H1 (cell line): ENCODE measurements around the gene HOXD11.

Experiments
- BACH1 ChIP-seq: IDR thresholded peaks from 2 replicates; pipeline ENCODE4 v1.6.1; 2012; ENCODE audit warnings: low read length, improper control_type of control experiment
- BRCA1 ChIP-seq: IDR thresholded peaks from 2 replicates; pipeline ENCODE4 v1.6.1; 2012; ENCODE audit warnings: low read depth, low read length, improper control_type of control experiment
- EGR1 ChIP-seq: IDR thresholded peaks from 2 replicates; pipeline ENCODE4 v1.6.1; 2011; ENCODE audit warnings: low read depth, low read length, borderline replicate concordance
- JUN ChIP-seq: IDR thresholded peaks from 2 replicates; pipeline ENCODE4 v1.6.1; 2011; ENCODE audit warnings: low read depth, mild to moderate bottlenecking, improper control_type of control experiment, low read length
- MAFK ChIP-seq: IDR thresholded peaks from 2 replicates; pipeline ENCODE4 v1.6.1; 2012; ENCODE audit warnings: low read depth, mild to moderate bottlenecking, improper control_type of control experiment, low read length
- POLR2AphosphoS5 ChIP-seq: IDR thresholded peaks from 2 replicates; pipeline ENCODE4 v1.6.1; 2011; ENCODE audit warnings: low read depth, low read length
- RXRA ChIP-seq: IDR thresholded peaks from 2 replicates; pipeline ENCODE4 v1.6.1; 2011; ENCODE audit warnings: low read depth, mild to moderate bottlenecking, low read length, moderate library complexity; ENCODE audit not compliant: insufficient read depth
- SRF ChIP-seq: IDR thresholded peaks from 2 replicates; pipeline ENCODE4 v1.6.1; 2011; ENCODE audit warnings: mild to moderate bottlenecking, low read depth, low read length, moderate library complexity
- TF ChIP-seq, protein P1 (sequence below), 3 experiments: IDR thresholded peaks; 1 replicate in 2 of 3; 2 replicates in 1 of 3; pipeline versions ENCODE4 v1.5.1 to v1.6.1; 2011; ENCODE audit warnings: low read length in 3 of 3, mild to moderate bottlenecking in 3 of 3, inconsistent platforms in 2 of 3, low read depth in 1 of 3, moderate library complexity in 1 of 3; ENCODE audit not compliant: insufficient read depth in 1 of 3; ENCODE audit errors: control extremely low read depth in 1 of 3

DNA sequence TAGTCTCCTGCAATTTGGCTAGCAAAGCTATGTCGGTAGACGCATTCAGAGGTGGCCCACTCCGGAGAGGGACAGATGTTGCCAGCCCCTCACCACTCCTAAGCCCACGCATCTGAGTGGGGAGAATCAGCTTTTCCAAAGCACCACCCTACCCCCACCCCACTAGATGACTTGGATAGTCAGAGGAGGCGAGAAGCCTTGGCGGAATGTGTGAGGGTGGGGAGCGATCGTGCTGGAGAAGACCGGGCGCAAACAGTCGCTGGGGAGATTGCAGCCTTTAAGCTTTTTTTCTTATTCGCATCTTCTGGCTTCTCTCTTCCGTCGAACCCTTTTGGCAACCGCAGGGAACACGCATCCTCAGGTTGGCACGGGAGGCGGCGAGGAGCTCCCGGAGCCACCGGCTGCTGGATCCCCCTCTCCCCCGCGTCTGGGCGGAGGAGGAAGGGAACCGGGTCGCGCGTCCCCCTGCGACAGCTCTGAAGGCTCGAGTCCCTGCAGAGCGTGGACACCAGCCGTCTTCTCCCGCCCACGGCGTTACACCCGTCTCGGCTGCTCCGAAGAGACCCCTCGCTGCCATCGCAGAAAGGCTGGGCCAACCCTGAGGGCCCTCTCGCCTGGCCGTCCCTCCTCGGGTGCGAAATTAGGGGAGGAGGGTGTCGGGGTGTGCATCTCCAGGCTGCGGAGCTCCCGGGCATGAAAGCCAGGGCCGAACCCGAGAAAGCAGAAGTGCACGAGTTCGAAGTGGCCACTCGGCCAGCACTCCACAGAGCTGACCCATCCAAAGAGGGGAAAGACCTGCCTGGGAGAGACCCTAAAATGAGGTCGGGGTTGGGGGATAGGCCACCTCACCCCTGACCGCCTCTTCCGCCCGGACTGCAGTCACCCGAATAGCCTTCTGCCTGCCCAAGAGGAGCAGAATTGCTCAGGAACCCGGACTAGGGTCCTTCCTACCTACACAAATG is 35.5 kb upstream of the HOXD11 start:
- TF ChIP-seq MAFK (no peak), SRF (no peak), JUN (no peak), RXRA (no peak), BRCA1 (no peak), BACH1 (no peak), POLR2AphosphoS5 (no peak), EGR1 (no peak)
- TF ChIP-seq, protein P1, sequence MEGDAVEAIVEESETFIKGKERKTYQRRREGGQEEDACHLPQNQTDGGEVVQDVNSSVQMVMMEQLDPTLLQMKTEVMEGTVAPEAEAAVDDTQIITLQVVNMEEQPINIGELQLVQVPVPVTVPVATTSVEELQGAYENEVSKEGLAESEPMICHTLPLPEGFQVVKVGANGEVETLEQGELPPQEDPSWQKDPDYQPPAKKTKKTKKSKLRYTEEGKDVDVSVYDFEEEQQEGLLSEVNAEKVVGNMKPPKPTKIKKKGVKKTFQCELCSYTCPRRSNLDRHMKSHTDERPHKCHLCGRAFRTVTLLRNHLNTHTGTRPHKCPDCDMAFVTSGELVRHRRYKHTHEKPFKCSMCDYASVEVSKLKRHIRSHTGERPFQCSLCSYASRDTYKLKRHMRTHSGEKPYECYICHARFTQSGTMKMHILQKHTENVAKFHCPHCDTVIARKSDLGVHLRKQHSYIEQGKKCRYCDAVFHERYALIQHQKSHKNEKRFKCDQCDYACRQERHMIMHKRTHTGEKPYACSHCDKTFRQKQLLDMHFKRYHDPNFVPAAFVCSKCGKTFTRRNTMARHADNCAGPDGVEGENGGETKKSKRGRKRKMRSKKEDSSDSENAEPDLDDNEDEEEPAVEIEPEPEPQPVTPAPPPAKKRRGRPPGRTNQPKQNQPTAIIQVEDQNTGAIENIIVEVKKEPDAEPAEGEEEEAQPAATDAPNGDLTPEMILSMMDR (IDR thresholded peaks at IDR 0.05; ENCODE audit: control extremely low read depth in 1 of 3, insufficient read depth in 1 of 3, low read depth in 1 of 3, low read length in 3 of 3): no peak
